Stomach (tissue), 9 donors: ENCODE data around the gene ZBTB43. TPM values are rescaled to one million over a fixed set of nuclear protein-coding genes. Genes with fewer than 3 reads are reported as not detected.

Experiments used
- DNase-seq, 2 donors: peaks; one replicate each; pipeline versions ENCODE4 v3.0.0 to v3.0.0-alpha.2; 2013 to 2019
- H3K27ac ChIP-seq, 5 donors: fragments of 200-600 bp in 4 of 5; sonication (generic) in 4 of 5; one replicate each; pipeline ENCODE4 v1.5.1; 2013 to 2019; ENCODE audit warnings: mild to moderate bottlenecking in 1 of 5, moderate library complexity in 1 of 5
- H3K27me3 ChIP-seq, 3 donors: fragments of 200-600 bp; sonication (generic); one replicate each; pipeline ENCODE4 v1.5.1; 2017 to 2019; ENCODE audit warnings: mixed run types in 1 of 3
- H3K36me3 ChIP-seq, 4 donors: fragments of 200-600 bp; sonication (generic); 1 replicate in 3 of 4; 2 replicates in 1 of 4; pipeline ENCODE4 v1.5.1; 2016 to 2019
- H3K4me1 ChIP-seq, 4 donors: fragments of 200-600 bp; sonication (generic); one replicate each; pipeline ENCODE4 v1.5.1; 2016 to 2019
- H3K4me3 ChIP-seq, 4 donors: fragments of 200-600 bp; sonication (generic) in 3 of 4; one replicate each; pipeline ENCODE4 v1.5.1; 2016 to 2019; ENCODE audit warnings: mild to moderate bottlenecking in 1 of 4
- H3K9me3 ChIP-seq, 4 donors: fragments of 200-600 bp; sonication (generic); one replicate each; pipeline ENCODE4 v1.5.1; 2016 to 2019
- EP300 ChIP-seq: sonication (generic); formaldehyde crosslinking; IDR thresholded peaks from one replicate; pipeline ENCODE4 v1.6.1; 2017; ENCODE audit warnings: antibody characterized with exemption
- POLR2A ChIP-seq, 4 donors: fragments of 450-650 bp; IDR thresholded peaks; one replicate each; pipeline ENCODE4 v1.6.1; 2016; ENCODE audit warnings: antibody characterized with exemption in 4 of 4, control low read depth in 2 of 4, mild to moderate bottlenecking in 1 of 4, moderate library complexity in 1 of 4
- POLR2AphosphoS5 ChIP-seq, 3 donors: sonication (generic); formaldehyde crosslinking; IDR thresholded peaks; one replicate each; pipeline ENCODE4 v1.6.1; 2016; ENCODE audit warnings: antibody characterized with exemption in 3 of 3
- WGBS, 5 donors: extraction: QIAGEN DNeasy Blood & Tissue Kit in 3 of 5; methylation state at CpG; one replicate each; pipeline versions ENCODE4 v1.1.5 to v1.1.7; 2013 to 2018; 5-methylcytosine and 5-hydroxymethylcytosine counted together
- intact Hi-C: fragments of 100-400 bp; cut with DNase I; formaldehyde crosslinking; loops from one replicate; pipeline ENCODE4 v1.15.1; 2023; ENCODE audit warnings: low total_unique reads
- polyA plus RNA-seq, 3 donors: library from polyadenylated mRNA; stranded (reverse); fragments of 200-250 nt; gene quantifications; one replicate each; pipeline ENCODE4 v1.2.3, GENCODE V29; 2013
- total RNA-seq, 5 donors: library from RNA; depleted of rRNA; stranded (reverse); fragments of >200 nt; gene quantifications; one replicate each; pipeline versions ENCODE4 v1.1.0 to v1.2.3, GENCODE V29; 2014 to 2016
- TF ChIP-seq, protein P1 (sequence below), 7 experiments: fragments of 450-650 bp in 4 of 7; fragments of 200-600 bp in 3 of 7; sonication (generic) in 3 of 7; IDR thresholded peaks; one replicate each; pipeline ENCODE4 v1.5.1; 2016 to 2019; ENCODE audit warnings: antibody characterized with exemption in 7 of 7, control low read depth in 2 of 7, mild to moderate bottlenecking in 1 of 7
- donor health status: healthy with polysubstance abuse.
- donor health status: Bipolar disorder and iron deficiency.
- donor health status: healthy.

Gene ZBTB43
- total and polyA plus RNA-seq, 8 donors = 1.8 to 114 (median 6.6) TPM

DNA sequence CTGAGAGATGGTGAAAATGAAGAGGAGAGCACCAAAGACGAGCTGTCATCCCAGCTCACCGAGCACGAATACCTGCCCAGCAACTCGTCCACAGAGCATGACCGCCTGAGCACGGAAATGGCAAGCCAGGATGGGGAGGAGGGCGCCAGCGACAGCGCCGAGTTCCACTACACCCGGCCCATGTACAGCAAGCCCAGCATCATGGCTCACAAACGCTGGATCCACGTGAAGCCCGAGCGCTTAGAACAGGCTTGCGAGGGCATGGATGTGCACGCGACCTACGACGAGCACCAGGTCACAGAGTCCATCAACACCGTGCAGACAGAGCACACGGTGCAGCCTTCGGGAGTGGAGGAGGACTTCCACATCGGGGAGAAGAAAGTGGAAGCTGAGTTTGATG lies 28.2 kb downstream of the ZBTB43 start:
- DNase-seq = no peak
- peaks cover 0 to 3% (median under 1%) of the 10 kb centered on the region in 4 donors for H3K4me1 ChIP-seq
- WGBS, 5 donors = 91 to 98% (median 97%) methylated on average over 22 to 24 of the region's 24 CpGs
- no peaks in the 10 kb centered on the region for H3K27me3 ChIP-seq
- H3K4me3 ChIP-seq = no peak overlapping the region
- peaks cover 31 to 64% (median 58%) of the 10 kb centered on the region in 4 donors for H3K36me3 ChIP-seq
- H3K27ac ChIP-seq = no peak overlapping the region
- intact Hi-C loops = no loop called here
- no peaks in the 10 kb centered on the region for H3K9me3 ChIP-seq
- TF ChIP-seq, protein P1, sequence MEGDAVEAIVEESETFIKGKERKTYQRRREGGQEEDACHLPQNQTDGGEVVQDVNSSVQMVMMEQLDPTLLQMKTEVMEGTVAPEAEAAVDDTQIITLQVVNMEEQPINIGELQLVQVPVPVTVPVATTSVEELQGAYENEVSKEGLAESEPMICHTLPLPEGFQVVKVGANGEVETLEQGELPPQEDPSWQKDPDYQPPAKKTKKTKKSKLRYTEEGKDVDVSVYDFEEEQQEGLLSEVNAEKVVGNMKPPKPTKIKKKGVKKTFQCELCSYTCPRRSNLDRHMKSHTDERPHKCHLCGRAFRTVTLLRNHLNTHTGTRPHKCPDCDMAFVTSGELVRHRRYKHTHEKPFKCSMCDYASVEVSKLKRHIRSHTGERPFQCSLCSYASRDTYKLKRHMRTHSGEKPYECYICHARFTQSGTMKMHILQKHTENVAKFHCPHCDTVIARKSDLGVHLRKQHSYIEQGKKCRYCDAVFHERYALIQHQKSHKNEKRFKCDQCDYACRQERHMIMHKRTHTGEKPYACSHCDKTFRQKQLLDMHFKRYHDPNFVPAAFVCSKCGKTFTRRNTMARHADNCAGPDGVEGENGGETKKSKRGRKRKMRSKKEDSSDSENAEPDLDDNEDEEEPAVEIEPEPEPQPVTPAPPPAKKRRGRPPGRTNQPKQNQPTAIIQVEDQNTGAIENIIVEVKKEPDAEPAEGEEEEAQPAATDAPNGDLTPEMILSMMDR (IDR thresholded peaks at IDR 0.05) = no peak
- TF ChIP-seq EP300 = no peak
- no peak for TF ChIP-seq POLR2A (IDR thresholded peaks at IDR 0.05)
- TF ChIP-seq POLR2AphosphoS5 (IDR thresholded peaks at IDR 0.05) = no peak

DNA sequence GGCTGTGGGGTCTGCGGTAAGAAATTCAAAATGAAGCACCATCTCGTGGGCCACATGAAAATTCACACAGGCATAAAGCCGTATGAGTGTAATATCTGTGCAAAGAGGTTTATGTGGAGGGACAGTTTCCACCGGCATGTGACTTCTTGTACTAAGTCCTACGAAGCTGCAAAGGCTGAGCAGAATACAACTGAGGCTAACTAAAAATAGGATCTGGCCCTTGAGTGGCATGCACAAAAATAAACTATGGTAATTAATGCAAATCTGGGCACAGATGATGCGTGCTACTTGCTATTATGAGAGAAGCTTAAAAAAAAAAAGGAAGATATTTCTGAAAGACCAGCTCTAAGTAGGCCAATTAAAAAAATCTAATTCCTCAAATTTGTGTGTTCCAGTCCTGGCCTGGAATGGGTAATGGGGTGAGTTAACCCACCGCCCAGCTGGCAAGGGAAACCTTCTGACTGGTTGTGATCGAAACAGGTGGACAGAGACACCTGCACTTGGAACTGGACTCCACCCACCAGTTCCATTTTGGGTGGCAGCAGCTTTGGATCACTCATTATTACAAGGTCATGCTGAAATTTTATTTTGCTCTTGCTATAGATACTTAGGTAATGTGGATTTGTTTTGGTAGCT lies 29.0 kb downstream of the ZBTB43 start:
- H3K4me1 ChIP-seq = peaks cover 0 to 10% (median 6%) of the 10 kb centered on the region in 4 donors
- H3K36me3 ChIP-seq = peaks cover 31 to 71% (median 65%) of the 10 kb centered on the region in 4 donors
- intact Hi-C loops = no loop called here
- 92 to 95% (median 93%) methylated on average over 8 of the region's 8 CpGs for WGBS, 5 donors
- no peaks in the 10 kb centered on the region for H3K9me3 ChIP-seq
- no peaks in the 10 kb centered on the region for H3K27me3 ChIP-seq
- no peak overlapping the region for H3K4me3 ChIP-seq
- no peak for TF ChIP-seq POLR2A (IDR thresholded peaks at IDR 0.05)
- TF ChIP-seq, protein P1 (IDR thresholded peaks at IDR 0.05) = no peak
- TF ChIP-seq POLR2AphosphoS5 (IDR thresholded peaks at IDR 0.05) = no peak
- no peak for TF ChIP-seq EP300
- no peak for DNase-seq
- no peak overlapping the region for H3K27ac ChIP-seq

DNA sequence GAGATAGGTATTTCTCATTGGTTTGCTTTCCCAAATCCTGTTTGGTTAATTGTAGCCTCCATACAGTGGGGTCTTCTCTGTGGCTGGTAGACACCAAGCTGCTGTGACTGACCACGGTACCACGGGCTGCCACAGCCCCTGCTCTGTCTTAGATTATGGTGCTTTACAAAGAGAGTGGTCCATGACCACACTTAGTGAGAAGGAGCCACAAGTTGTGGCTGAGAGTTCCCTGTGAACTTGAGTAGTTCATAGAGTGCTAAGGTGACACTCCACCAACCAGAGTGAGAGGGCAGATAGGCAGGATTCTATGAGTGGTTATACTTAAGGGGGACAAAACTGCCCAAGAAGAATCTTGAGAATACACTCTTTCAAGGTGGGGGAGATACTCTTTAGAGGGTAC lies 29.8 kb downstream of the ZBTB43 start:
- no peaks in the 10 kb centered on the region for H3K27me3 ChIP-seq
- intact Hi-C loops = no loop called here
- no peaks in the 10 kb centered on the region for H3K9me3 ChIP-seq
- no peak for DNase-seq
- no peak overlapping the region for H3K4me3 ChIP-seq
- 50 to 97% (median 94%) methylated on average over 2 of the region's 2 CpGs for WGBS, 5 donors
- TF ChIP-seq POLR2A (IDR thresholded peaks at IDR 0.05) (no peak), POLR2AphosphoS5 (IDR thresholded peaks at IDR 0.05) (no peak), EP300 (no peak)
- TF ChIP-seq, protein P1 (IDR thresholded peaks at IDR 0.05) = no peak
- peaks cover 0 to 11% (median 7%) of the 10 kb centered on the region in 4 donors for H3K4me1 ChIP-seq
- peaks cover 31 to 76% (median 73%) of the 10 kb centered on the region in 4 donors for H3K36me3 ChIP-seq
- H3K27ac ChIP-seq = no peak overlapping the region

DNA sequence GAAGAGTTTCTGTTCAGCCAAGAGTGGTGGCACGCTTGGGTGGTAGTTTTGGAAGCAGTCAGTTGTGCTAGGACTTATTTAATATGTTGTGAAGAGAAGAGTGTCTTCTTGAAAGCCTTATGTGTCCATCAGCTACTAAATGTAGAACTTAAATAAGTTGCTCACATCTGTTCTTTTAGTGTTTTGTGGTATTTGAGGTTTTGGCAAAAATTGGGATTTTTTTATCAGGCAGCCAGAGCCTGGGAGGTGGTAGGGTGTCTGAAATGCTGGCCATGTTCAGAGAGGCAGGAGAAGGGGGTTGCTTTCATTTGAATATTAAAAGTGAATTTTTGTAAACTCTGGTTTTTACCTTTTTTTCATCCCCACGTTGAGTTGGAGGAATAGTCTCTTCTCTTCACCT lies 31.4 kb downstream of the ZBTB43 start:
- no peak overlapping the region for H3K4me3 ChIP-seq
- H3K9me3 ChIP-seq = no peaks in the 10 kb centered on the region
- no peak overlapping the region for H3K27ac ChIP-seq
- H3K27me3 ChIP-seq = no peaks in the 10 kb centered on the region
- peaks cover 31 to 64% (median 62%) of the 10 kb centered on the region in 4 donors for H3K36me3 ChIP-seq
- TF ChIP-seq, protein P1 (IDR thresholded peaks at IDR 0.05) = no peak
- TF ChIP-seq EP300 (no peak), POLR2A (IDR thresholded peaks at IDR 0.05) (no peak), POLR2AphosphoS5 (IDR thresholded peaks at IDR 0.05) (no peak)
- peaks cover 0 to 11% (median 7%) of the 10 kb centered on the region in 4 donors for H3K4me1 ChIP-seq
- intact Hi-C loops = no loop called here
- no peak for DNase-seq
- WGBS, 5 donors = 85 to 90% (median 87%) methylated on average over 2 of the region's 2 CpGs
